HEK293 (cell line): ENCODE results near the gene GATA2.

Source experiments
- CTCF ChIA-PET: fragments of 350-600 bp; formaldehyde crosslinking; extraction: SDS; loops from one replicate; lab custom pipeline; 2021; ENCODE audit warnings: antibody characterized with exemption; lab: Yijun Ruan, JAX
- POLR2A ChIA-PET: fragments of 300-600 bp; formaldehyde crosslinking; extraction: SDS; loops from one replicate; lab custom pipeline; 2020; ENCODE audit warnings: antibody characterized with exemption, inconsistent platforms; lab: Yijun Ruan, JAX
- H3K27ac ChIP-seq: fragments of 200-500 bp; sonication (Bioruptor generic); 2 replicates; pipeline ENCODE4 v1.5.1; 2014; ENCODE audit warnings: low read depth, low read length, control low read depth, inconsistent platforms; ENCODE audit errors: extremely low read depth
- H3K36me3 ChIP-seq, 2 experiments: fragments of 200-500 bp in 1 of 2; sonication (Bioruptor generic) in 1 of 2; 1 replicate in 1 of 2; 2 replicates in 1 of 2; pipeline ENCODE4 v1.5.1; 2014 to 2017; ENCODE audit warnings: inconsistent platforms in 2 of 2, low read length in 2 of 2; ENCODE audit not compliant: control insufficient read depth in 2 of 2, insufficient read depth in 1 of 2
- H3K4me1 ChIP-seq: fragments of 200-500 bp; sonication (Bioruptor generic); 2 replicates; pipeline ENCODE4 v1.5.1; 2014; ENCODE audit warnings: mild to moderate bottlenecking, low read length, inconsistent platforms; ENCODE audit not compliant: control insufficient read depth, insufficient read depth
- H3K4me3 ChIP-seq: 2 replicates; pipeline ENCODE4 v1.5.1; 2011; ENCODE audit warnings: low read depth, mild to moderate bottlenecking, control low read depth, low read length, moderate library complexity
- H3K9me3 ChIP-seq: fragments of 200-500 bp; sonication (Bioruptor generic); 2 replicates; pipeline ENCODE4 v1.5.1; 2014; ENCODE audit warnings: low read depth, low read length, inconsistent platforms; ENCODE audit not compliant: control insufficient read depth, insufficient read depth
- GFI1B ChIP-seq: fragments of 450-650 bp; formaldehyde crosslinking; IDR thresholded peaks from 2 replicates; pipeline ENCODE4 v1.5.1; 2016; ENCODE audit warnings: missing biosample characterization, missing genetic modification characterization
- HOXA7 ChIP-seq: sonication (generic); formaldehyde crosslinking; IDR thresholded peaks from 2 replicates; pipeline ENCODE4 v1.8.1; 2022; ENCODE audit warnings: missing genetic modification reagents, borderline replicate concordance
- KLF1 ChIP-seq: fragments of 450-650 bp; formaldehyde crosslinking; IDR thresholded peaks from 2 replicates; pipeline ENCODE4 v1.5.1; 2016; ENCODE audit warnings: missing biosample characterization, missing genetic modification characterization
- KLF7 ChIP-seq: fragments of 450-650 bp; formaldehyde crosslinking; IDR thresholded peaks from 2 replicates; pipeline ENCODE4 v1.5.1; 2016; ENCODE audit warnings: missing biosample characterization, missing genetic modification characterization, borderline replicate concordance
- MEIS1 ChIP-seq: sonication (generic); formaldehyde crosslinking; IDR thresholded peaks from 2 replicates; pipeline ENCODE4 v1.8.1; 2022; ENCODE audit warnings: missing genetic modification reagents, mild to moderate bottlenecking, borderline replicate concordance
- RBAK ChIP-seq: fragments of 450-650 bp; formaldehyde crosslinking; IDR thresholded peaks from 2 replicates; pipeline ENCODE4 v1.5.1; 2016; ENCODE audit warnings: missing biosample characterization, missing genetic modification characterization
- REPIN1 ChIP-seq: fragments of 450-650 bp; formaldehyde crosslinking; IDR thresholded peaks from 2 replicates; pipeline ENCODE4 v1.5.1; 2017; ENCODE audit warnings: missing biosample characterization, missing genetic modification characterization, low read depth
- SCRT2 ChIP-seq: fragments of 450-650 bp; formaldehyde crosslinking; IDR thresholded peaks from 2 replicates; pipeline ENCODE4 v1.5.1; 2016; ENCODE audit warnings: missing biosample characterization, missing genetic modification characterization
- YY1 ChIP-seq: fragments of 450-650 bp; formaldehyde crosslinking; IDR thresholded peaks from 2 replicates; pipeline ENCODE4 v1.5.1; 2018; ENCODE audit warnings: missing biosample characterization, missing genetic modification characterization
- ZBTB7A ChIP-seq: fragments of 450-650 bp; formaldehyde crosslinking; IDR thresholded peaks from 2 replicates; pipeline ENCODE4 v1.5.1; 2016; ENCODE audit warnings: low read depth, missing biosample characterization, missing genetic modification characterization
- ZFP41 ChIP-seq: fragments of 450-650 bp; formaldehyde crosslinking; IDR thresholded peaks from 2 replicates; pipeline ENCODE4 v1.5.1; 2016; ENCODE audit warnings: missing biosample characterization, missing genetic modification characterization, borderline replicate concordance
- ZNF175 ChIP-seq: fragments of 450-650 bp; formaldehyde crosslinking; IDR thresholded peaks from 2 replicates; pipeline ENCODE4 v1.5.1; 2016; ENCODE audit warnings: missing biosample characterization, missing genetic modification characterization
- ZNF2 ChIP-seq: fragments of 450-650 bp; formaldehyde crosslinking; IDR thresholded peaks from 2 replicates; pipeline ENCODE4 v1.5.1; 2016; ENCODE audit warnings: missing biosample characterization, missing genetic modification characterization
- ZNF48 ChIP-seq: fragments of 450-650 bp; formaldehyde crosslinking; IDR thresholded peaks from 2 replicates; pipeline ENCODE4 v1.5.1; 2016; ENCODE audit warnings: missing biosample characterization, missing genetic modification characterization
- ZNF514 ChIP-seq: fragments of 450-650 bp; formaldehyde crosslinking; IDR thresholded peaks from 2 replicates; pipeline ENCODE4 v1.5.1; 2016; ENCODE audit warnings: missing biosample characterization, missing genetic modification characterization
- ZNF555 ChIP-seq: fragments of 450-650 bp; formaldehyde crosslinking; conservative IDR thresholded peaks from 2 replicates; pipeline ENCODE4 v1.5.1; 2017; ENCODE audit warnings: missing biosample characterization, mild to moderate bottlenecking, missing genetic modification characterization, inconsistent platforms
- ZNF558 ChIP-seq: fragments of 450-650 bp; formaldehyde crosslinking; IDR thresholded peaks from 2 replicates; pipeline ENCODE4 v1.5.1; 2016; ENCODE audit warnings: missing biosample characterization, missing genetic modification characterization
- ZNF654 ChIP-seq: fragments of 450-650 bp; formaldehyde crosslinking; IDR thresholded peaks from 2 replicates; pipeline ENCODE4 v1.5.1; 2016; ENCODE audit warnings: low read depth, missing biosample characterization, missing genetic modification characterization
- ZNF707 ChIP-seq: fragments of 450-650 bp; formaldehyde crosslinking; IDR thresholded peaks from 2 replicates; pipeline ENCODE4 v1.5.1; 2016; ENCODE audit warnings: missing biosample characterization, missing genetic modification characterization
- TF ChIP-seq, protein P1 (sequence below): fragments of 450-650 bp; formaldehyde crosslinking; conservative IDR thresholded peaks from 2 replicates; pipeline ENCODE4 v1.5.1; 2016; ENCODE audit warnings: low read depth, missing biosample characterization, missing genetic modification characterization
- TF ChIP-seq, protein P2 (sequence below): fragments of 450-650 bp; formaldehyde crosslinking; IDR thresholded peaks from 2 replicates; pipeline ENCODE4 v1.5.1; 2016; ENCODE audit warnings: missing biosample characterization, missing genetic modification characterization

Gene GATA2

DNA sequence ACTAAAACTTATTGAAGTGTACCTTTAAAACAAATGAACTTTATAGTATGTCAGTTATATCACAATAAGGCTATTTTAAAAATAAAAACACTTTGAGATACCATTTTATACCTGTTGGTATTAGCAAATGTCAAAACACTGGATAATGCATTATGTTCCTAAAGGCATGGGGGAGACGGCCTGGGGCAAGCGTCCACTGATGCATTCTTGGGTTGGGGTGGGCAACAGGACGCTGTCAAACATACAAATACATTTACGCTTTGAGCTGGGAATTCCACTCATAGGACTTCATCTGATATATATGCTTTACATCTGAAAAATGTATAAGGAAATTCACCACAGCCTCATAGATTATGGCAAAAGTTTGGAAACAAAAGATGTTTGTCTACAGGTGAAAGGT lies 7.6 kb upstream of the GATA2 start (continued):
- TF ChIP-seq ZBTB7A (tag by site-specific recombination): no peak
- TF ChIP-seq ZFP41 (tag by site-specific recombination): no peak
- TF ChIP-seq ZNF654 (tag by site-specific recombination): no peak
- TF ChIP-seq ZNF707: no peak
- no peak for TF ChIP-seq ZNF514 (tag by site-specific recombination)
- TF ChIP-seq ZNF48 (tag by site-specific recombination): no peak

DNA sequence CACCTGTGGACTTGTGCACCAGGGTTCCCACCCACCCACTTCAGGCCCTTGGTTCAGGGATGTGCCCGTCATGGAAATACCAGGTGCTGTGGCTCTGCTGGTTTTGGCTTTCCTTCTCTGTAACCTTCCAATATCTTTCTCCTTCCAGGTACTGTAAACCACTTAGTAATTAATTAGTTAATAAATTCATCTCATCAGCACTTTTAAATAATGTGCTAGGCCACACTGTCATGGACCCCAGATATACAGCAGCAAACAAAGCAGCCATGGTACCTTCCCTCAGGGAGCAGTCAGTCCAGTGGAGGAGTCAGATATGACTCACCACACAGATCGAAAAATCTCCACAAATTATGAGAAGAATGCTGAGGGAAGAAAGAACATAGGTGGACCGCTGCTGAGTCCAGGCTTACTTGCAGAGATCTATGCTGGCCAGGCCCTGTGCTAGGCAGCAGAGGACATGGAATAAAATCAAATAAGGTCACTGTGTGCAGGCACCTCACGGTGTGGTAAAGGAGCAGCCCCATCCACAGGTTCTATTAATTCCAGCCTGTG lies 6.8 kb upstream of the GATA2 start:
- no peaks in the 10 kb centered on the region for H3K9me3 ChIP-seq
- H3K4me3 ChIP-seq: no peak overlapping the region
- no peaks in the 10 kb centered on the region for H3K4me1 ChIP-seq
- TF ChIP-seq ZNF175: no peak
- no peak for TF ChIP-seq YY1 (tag by site-specific recombination)
- no peak for TF ChIP-seq HOXA7 (CRISPR knock-in tag)
- TF ChIP-seq MEIS1 (CRISPR knock-in tag): no peak
- TF ChIP-seq, protein P1, sequence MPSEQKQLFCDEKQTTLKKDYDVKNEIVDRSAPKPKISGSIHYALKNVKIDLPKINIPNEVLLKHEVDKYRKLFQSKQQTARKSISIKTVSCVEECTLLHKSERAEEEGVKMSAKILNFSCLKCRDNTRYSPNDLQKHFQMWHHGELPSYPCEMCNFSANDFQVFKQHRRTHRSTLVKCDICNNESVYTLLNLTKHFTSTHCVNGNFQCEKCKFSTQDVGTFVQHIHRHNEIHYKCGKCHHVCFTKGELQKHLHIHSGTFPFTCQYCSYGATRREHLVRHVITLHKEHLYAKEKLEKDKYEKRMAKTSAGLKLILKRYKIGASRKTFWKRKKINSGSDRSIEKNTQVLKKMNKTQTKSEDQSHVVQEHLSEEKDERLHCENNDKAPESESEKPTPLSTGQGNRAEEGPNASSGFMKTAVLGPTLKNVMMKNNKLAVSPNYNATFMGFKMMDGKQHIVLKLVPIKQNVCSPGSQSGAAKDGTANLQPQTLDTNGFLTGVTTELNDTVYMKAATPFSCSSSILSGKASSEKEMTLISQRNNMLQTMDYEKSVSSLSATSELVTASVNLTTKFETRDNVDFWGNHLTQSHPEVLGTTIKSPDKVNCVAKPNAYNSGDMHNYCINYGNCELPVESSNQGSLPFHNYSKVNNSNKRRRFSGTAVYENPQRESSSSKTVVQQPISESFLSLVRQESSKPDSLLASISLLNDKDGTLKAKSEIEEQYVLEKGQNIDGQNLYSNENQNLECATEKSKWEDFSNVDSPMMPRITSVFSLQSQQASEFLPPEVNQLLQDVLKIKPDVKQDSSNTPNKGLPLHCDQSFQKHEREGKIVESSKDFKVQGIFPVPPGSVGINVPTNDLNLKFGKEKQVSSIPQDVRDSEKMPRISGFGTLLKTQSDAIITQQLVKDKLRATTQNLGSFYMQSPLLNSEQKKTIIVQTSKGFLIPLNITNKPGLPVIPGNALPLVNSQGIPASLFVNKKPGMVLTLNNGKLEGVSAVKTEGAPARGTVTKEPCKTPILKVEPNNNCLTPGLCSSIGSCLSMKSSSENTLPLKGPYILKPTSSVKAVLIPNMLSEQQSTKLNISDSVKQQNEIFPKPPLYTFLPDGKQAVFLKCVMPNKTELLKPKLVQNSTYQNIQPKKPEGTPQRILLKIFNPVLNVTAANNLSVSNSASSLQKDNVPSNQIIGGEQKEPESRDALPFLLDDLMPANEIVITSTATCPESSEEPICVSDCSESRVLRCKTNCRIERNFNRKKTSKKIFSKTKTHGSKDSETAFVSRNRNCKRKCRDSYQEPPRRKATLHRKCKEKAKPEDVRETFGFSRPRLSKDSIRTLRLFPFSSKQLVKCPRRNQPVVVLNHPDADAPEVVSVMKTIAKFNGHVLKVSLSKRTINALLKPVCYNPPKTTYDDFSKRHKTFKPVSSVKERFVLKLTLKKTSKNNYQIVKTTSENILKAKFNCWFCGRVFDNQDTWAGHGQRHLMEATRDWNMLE (tag by site-specific recombination): no peak
- no peak for TF ChIP-seq GFI1B (tag by site-specific recombination)
- no peak for TF ChIP-seq ZNF2 (tag by site-specific recombination)
- TF ChIP-seq, protein P2, sequence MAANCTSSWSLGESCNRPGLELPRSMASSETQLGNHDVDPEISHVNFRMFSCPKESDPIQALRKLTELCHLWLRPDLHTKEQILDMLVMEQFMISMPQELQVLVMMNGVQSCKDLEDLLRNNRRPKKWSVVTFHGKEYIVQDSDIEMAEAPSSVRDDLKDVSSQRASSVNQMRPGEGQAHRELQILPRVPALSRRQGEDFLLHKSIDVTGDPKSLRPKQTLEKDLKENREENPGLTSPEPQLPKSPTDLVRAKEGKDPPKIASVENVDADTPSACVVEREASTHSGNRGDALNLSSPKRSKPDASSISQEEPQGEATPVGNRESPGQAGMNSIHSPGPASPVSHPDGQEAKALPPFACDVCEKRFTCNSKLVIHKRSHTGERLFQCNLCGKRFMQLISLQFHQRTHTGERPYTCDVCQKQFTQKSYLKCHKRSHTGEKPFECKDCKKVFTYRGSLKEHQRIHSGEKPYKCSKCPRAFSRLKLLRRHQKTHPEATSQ (tag by site-specific recombination): no peak
- H3K36me3 ChIP-seq: peaks cover 0 to 34% of the 10 kb centered on the region in 2 experiments; a peak in 1 of 3 replicates
- ChIA-PET POLR2A (no interaction called here), CTCF (interaction anchor here (1.1 to 1.5 kb wide), 2 partner anchors 10 to 74 kb away, joined by 7 to 11 read pairs; no protein-coding TSS in a partner anchor)
- no peak overlapping the region for H3K27ac ChIP-seq

DNA sequence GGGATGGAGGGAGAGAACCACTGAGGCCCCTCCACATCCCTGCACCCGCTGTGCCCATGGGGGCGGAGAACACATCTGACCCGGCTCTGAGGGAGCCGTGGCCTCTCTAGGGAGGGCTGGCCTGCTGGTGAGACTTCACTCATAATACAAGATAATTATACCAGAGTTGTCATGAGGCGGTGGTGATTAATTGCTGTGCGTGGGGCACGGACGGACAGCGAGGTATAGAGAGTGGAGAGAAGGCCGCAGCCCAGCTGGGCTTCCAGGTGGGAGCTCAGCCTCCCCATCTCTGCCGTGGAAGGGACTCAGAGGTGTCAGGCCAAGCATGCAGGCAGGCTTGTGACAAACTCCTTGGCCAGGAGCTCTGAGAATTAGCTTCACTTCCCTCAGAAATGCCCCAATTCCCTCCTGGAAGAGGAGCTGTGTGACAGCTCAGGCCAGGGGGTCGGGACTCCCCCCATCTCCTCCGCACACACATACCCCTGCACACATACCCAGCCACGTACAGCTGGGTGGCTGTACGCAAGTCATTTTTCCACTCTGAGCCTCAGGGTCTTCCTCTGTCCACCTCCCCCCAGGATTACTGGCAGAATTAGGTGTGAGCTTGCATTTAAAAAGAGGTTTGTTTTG lies 6.0 kb upstream of the GATA2 start:
- H3K36me3 ChIP-seq: peaks cover 0 to 42% of the 10 kb centered on the region in 2 experiments; a peak in 1 of 3 replicates
- no peak for TF ChIP-seq SCRT2
- no peak for TF ChIP-seq RBAK
- no peak for TF ChIP-seq REPIN1 (tag by site-specific recombination)
- no peak for TF ChIP-seq ZNF555 (tag by site-specific recombination)
- no peak for TF ChIP-seq ZNF558
- TF ChIP-seq KLF7: no peak
- no peak for TF ChIP-seq ZNF175
- TF ChIP-seq, protein P1 (tag by site-specific recombination): no peak
- TF ChIP-seq KLF1 (tag by site-specific recombination): no peak
- TF ChIP-seq, all 188 proteins: peak for 0
- POLR2A ChIA-PET: no interaction called here
- Histone ChIP-seq H3K9me3 (no peaks in the 10 kb centered on the region), H3K4me3 (no peak overlapping the region), H3K4me1 (no peaks in the 10 kb centered on the region), H3K27ac (no peak overlapping the region)
- CTCF ChIA-PET: interaction anchor here (0.6 to 1.5 kb wide), 6 partner anchors 9 to 404 kb away, joined by 3 to 11 read pairs (median 3); no protein-coding TSS in a partner anchor
